ENCODE measurements around the gene DEFB123. TPM values are rescaled to one million over a fixed set of nuclear protein-coding genes. Genes with fewer than 3 reads are reported as not detected.

The DEFB123 gene
- total RNA-seq, 1 experiment from 2014 or later: not detected

DNA sequence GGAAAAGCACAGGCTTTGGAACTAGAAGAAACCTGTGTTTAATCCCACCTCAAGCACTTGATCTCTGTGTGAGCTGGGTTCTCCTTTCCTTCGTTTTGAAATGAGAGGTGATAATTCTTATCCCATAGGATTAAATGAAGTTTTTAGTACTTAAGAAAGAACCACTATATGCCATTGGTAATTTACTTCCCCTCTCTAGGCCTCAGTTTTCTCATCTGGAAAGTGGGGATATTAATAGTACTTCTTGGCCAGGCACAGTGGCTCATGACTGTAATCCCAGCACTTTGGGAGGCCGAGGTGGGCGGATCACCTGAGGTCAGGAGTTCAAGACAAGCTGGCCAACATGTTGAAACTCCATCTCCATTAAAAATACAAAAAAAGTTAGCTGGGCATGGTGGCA is 48.7 kb downstream of the DEFB123 start:
- ChIA-PET POLR2A (ENCODE audit: low non-redundant PET) (no interaction called here), CTCF (interaction anchor here (1.1 kb wide), 1 partner anchor 14 kb away, joined by 3 read pairs; no protein-coding TSS in a partner anchor)
- Histone ChIP-seq H3K4me3 (ENCODE audit: low read depth, low read length, poor library complexity, severe bottlenecking) (no peak overlapping the region), H3K9me3 (ENCODE audit: low read depth, low read length, poor library complexity, severe bottlenecking) (no peaks in the 10 kb centered on the region), H3K4me1 (ENCODE audit: insufficient read depth, low read length, poor library complexity, severe bottlenecking) (no peaks in the 10 kb centered on the region), H3K27ac (ENCODE audit: low read depth, low read length, poor library complexity, severe bottlenecking) (no peak overlapping the region), H3K27me3 (replicated peaks; ENCODE audit: insufficient read depth, low read depth, low read length, poor library complexity) (peaks cover 24% of the 10 kb centered on the region), H3K36me3 (ENCODE audit: insufficient read depth, low read length, poor library complexity, severe bottlenecking) (no peaks in the 10 kb centered on the region)
- intact Hi-C loops (cut with micrococcal nuclease; ENCODE audit: unreplicated experiment): no loop called here
- TF ChIP-seq, protein P1, sequence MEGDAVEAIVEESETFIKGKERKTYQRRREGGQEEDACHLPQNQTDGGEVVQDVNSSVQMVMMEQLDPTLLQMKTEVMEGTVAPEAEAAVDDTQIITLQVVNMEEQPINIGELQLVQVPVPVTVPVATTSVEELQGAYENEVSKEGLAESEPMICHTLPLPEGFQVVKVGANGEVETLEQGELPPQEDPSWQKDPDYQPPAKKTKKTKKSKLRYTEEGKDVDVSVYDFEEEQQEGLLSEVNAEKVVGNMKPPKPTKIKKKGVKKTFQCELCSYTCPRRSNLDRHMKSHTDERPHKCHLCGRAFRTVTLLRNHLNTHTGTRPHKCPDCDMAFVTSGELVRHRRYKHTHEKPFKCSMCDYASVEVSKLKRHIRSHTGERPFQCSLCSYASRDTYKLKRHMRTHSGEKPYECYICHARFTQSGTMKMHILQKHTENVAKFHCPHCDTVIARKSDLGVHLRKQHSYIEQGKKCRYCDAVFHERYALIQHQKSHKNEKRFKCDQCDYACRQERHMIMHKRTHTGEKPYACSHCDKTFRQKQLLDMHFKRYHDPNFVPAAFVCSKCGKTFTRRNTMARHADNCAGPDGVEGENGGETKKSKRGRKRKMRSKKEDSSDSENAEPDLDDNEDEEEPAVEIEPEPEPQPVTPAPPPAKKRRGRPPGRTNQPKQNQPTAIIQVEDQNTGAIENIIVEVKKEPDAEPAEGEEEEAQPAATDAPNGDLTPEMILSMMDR (conservative IDR thresholded peaks at IDR 0.05; ENCODE audit: low read depth, low read length): no peak
- TF ChIP-seq EZH2 (IDR thresholded peaks at IDR 0.05; ENCODE audit: borderline replicate concordance, low read depth, low read length, poor library complexity, severe bottlenecking): no peak
- DNase-seq (ENCODE audit: low spot score): no peak
- BruUV-seq (replicated peaks): no TSS peak

DNA sequence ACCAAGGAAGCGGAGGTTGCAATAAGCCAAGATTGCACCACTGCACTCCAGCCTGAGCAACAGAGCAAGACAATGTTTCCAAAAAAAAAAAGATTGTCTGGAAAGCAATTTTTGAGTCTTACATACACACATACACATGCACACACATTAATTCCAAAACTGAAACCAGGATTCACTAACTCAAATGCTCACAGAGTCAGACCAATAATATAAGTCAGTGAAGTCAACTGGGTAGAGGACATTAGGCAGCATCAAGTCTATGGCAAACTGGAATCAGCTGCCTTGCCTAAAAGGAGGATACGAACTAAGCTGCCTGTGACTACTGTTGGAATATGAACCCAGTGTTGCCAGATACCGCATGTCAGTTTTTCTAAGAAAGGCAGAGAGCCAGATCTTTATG is 50.3 kb downstream of the DEFB123 start:
- Histone ChIP-seq H3K27me3 (replicated peaks; ENCODE audit: insufficient read depth, low read depth, low read length, poor library complexity) (peaks cover 13% of the 10 kb centered on the region), H3K36me3 (ENCODE audit: insufficient read depth, low read length, poor library complexity, severe bottlenecking) (no peaks in the 10 kb centered on the region), H3K4me1 (ENCODE audit: insufficient read depth, low read length, poor library complexity, severe bottlenecking) (no peaks in the 10 kb centered on the region), H3K27ac (ENCODE audit: low read depth, low read length, poor library complexity, severe bottlenecking) (no peak overlapping the region), H3K9me3 (ENCODE audit: low read depth, low read length, poor library complexity, severe bottlenecking) (no peaks in the 10 kb centered on the region), H3K4me3 (ENCODE audit: low read depth, low read length, poor library complexity, severe bottlenecking) (no peak overlapping the region)
- intact Hi-C loops (cut with micrococcal nuclease; ENCODE audit: unreplicated experiment): no loop called here
- CTCF ChIA-PET: no interaction called here
- DNase-seq (ENCODE audit: low spot score): no peak
- BruUV-seq (replicated peaks): no TSS peak
- POLR2A ChIA-PET (ENCODE audit: low non-redundant PET): no interaction called here
- TF ChIP-seq, protein P1 (conservative IDR thresholded peaks at IDR 0.05; ENCODE audit: low read depth, low read length): no peak
- TF ChIP-seq EZH2 (IDR thresholded peaks at IDR 0.05; ENCODE audit: borderline replicate concordance, low read depth, low read length, poor library complexity, severe bottlenecking): no peak

DNA sequence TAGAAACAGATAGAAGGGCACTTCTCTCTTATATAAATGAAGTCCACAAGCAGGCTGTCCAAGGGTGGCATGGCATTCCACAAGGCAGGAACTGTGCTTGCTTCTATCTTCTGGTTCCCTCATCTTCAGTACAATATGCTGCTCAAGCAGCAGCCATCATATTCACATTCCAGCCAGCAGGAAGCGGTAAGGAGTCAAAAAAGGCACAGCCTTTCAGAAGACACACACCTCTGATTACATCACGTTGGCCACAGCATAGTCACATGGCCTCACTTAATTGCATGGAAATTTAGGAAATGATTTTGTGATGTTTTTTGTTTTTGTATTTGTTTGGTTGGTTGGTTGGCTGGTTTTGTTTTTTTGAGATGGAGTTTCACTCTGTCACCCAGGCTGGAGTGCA is 53.7 kb downstream of the DEFB123 start:
- H3K27me3 ChIP-seq (replicated peaks; ENCODE audit: insufficient read depth, low read depth, low read length, poor library complexity): no peaks in the 10 kb centered on the region
- ChIA-PET CTCF (no interaction called here), POLR2A (ENCODE audit: low non-redundant PET) (no interaction called here)
- H3K9me3 ChIP-seq (ENCODE audit: low read depth, low read length, poor library complexity, severe bottlenecking): no peaks in the 10 kb centered on the region
- H3K27ac ChIP-seq (ENCODE audit: low read depth, low read length, poor library complexity, severe bottlenecking): no peak overlapping the region
- DNase-seq (ENCODE audit: low spot score): peak; percentile 67
- intact Hi-C loops (cut with micrococcal nuclease; ENCODE audit: unreplicated experiment): no loop called here
- no peaks in the 10 kb centered on the region for H3K36me3 ChIP-seq (ENCODE audit: insufficient read depth, low read length, poor library complexity, severe bottlenecking)
- no peak overlapping the region for H3K4me3 ChIP-seq (ENCODE audit: low read depth, low read length, poor library complexity, severe bottlenecking)
- no peaks in the 10 kb centered on the region for H3K4me1 ChIP-seq (ENCODE audit: insufficient read depth, low read length, poor library complexity, severe bottlenecking)
- BruUV-seq (replicated peaks): no TSS peak
- TF ChIP-seq, protein P1 (conservative IDR thresholded peaks at IDR 0.05; ENCODE audit: low read depth, low read length): peak; percentile 59
- no peak for TF ChIP-seq EZH2 (IDR thresholded peaks at IDR 0.05; ENCODE audit: borderline replicate concordance, low read depth, low read length, poor library complexity, severe bottlenecking)
